Dermis microvascular lymphatic vessel endothelial cell (primary cell): ENCODE measurements around the gene CYP26B1. TPM values are rescaled to one million over a fixed set of nuclear protein-coding genes. Genes with fewer than 3 reads are reported as not detected.

Experiments
- DNase-seq, 2 donors: peaks; one replicate each; pipeline versions ENCODE4 v3.0.0 to v3.0.0-alpha.2; 2010; ENCODE audit warnings: low read depth in 2 of 2
- total RNA-seq: library from RNA; depleted of rRNA; stranded (reverse); fragments of >200 nt; gene quantifications from 2 replicates; pipeline ENCODE4 v1.2.1, GENCODE V29; 2014

Gene CYP26B1
- total RNA-seq, 1 donor from 2014 or later = not detected

DNA sequence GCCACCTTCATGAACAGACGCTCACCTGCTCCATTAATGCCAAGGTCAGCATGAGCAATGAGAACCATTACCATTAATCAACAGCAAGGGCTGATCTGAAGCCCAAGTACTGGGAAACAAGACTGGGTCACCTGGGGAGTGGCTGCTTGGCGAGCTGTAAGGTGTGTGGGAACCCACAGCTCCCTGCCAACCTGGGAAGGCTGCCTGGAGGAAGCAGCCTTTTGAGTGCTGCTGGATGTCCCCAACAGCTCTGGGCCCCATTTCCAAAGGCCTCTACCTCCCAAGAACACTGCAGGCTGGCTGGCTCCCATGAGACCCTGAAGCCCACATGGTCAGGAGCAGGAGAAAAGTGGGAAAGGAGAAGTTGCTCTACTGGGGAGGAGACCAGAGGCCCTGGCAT is 62.1 kb downstream of the CYP26B1 start:
- DNase-seq = no peak

DNA sequence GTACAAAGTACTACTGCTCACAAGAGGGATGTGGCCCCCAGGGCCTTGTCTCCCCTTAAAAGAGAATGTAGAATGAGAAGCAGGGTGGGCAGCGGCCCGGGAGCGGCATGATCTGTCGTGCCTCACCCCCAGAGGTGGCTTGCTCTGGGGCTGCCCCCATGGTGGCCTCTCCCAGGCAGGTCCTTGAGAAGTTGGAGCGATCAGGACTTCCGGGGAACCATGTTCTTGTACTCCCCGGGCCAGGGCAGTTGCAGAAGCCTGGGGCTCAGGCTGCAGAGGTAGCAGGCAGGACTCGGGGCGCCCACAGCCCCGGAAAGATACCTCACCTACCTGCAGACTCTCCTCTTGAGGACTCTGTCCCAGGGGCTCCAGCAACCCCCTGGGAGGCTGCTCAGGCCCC is 62.6 kb downstream of the CYP26B1 start:
- DNase-seq = no peak

DNA sequence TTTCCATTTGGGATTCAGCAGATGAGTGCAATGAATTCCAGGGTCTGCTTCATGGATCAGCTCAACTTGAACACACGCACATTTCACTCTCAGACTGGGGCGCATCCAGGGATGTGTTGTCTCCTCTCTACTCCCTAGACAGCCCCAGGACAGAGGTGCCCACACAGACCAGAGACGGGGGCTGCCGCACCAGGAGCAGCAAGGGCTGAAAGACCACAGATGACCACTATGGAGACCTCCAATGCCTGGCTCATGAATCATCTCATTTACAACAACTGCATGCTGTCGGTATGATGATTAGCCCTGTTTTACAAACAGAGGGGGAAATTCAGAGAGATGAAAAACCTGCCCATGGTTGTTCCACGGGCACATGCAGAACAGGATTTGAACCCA is 63.1 kb downstream of the CYP26B1 start:
- no peak for DNase-seq

DNA sequence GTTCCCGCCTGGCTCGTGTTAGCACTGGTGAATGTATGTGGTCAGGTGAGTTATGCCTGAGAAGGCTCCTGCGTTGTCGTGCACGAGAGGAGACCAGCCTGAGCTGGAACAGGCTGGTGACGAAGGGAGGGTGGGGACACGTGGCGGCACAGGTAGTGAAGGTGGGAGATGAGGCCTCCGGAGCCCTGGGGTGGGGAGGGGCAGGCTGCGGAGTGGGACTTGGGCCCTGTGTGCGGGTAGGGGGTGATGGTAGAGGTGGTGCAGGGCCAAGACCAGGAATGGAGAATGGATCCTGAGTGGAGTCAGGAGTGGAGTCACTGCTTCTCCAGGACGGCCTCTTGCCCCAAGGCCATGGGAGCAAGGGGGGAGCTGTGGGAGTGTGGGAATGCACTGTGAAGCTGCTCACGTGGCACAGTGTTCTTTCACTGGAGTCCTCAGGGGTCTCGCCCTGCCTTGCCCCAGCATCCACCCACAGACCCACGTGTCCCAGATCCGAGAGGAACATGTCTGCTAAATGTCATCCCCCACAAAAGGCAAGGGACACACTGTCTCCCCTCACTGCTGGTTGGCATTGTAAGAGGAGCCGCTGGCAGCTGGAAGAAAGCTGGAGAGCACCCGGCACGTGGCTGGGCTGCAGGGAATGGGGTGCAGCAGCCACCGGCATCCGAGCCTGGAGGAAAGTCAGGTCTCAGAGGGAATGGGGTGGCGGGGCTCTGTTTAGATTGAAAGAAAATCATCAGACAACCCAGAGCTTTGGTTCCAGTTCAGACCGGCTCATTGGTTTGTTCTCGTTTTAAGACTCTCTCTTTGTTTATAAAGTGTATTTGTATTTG is 63.7 kb downstream of the CYP26B1 start:
- DNase-seq = no peak

DNA sequence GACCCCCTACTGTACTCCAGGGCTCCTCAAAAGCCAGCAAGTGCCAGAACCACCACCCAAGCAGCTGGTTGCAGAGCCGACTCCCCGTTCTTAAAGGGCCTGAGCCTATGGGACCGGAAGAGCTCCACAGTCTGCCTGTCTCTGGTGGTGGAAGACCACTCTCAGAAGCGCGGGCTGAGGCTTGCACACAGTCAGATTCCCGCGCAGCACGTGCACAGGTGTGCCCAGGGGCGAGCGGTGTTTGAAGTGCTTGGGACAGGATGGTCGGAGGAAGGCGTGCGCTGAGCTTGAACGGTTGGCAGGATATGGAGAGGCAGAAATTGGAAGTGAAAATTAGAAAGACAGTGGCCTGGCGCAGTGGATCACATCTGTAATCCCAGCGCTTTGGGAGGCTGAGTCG is 64.8 kb downstream of the CYP26B1 start:
- DNase-seq = no peak

DNA sequence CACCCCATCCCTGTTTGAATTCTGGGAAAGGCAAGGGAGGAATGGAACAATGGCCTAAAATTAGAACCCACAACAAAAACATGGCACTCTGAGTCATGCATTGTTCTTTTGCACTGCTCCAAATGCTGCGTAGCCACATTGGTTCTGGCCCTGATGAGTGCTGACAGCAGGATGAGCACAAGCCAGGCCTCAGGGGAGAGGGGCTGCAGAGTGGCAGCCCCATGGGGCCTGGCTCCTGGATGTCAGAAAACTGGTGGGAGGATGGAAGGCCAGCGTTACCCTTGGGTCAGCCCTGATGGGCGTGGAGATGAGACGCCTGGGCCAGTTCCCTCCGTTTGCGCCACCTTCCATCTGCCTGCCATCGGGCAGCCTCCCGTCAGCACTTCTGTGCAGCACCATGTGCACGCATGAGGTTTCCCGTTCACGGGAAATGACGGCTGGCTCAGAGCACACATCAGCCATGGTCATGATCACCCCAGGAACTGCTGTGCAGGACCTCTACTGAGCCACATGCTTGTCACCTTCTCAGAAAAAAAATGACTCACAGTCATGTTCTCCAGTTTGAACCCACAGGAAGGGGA is 65.6 kb downstream of the CYP26B1 start:
- no peak for DNase-seq

DNA sequence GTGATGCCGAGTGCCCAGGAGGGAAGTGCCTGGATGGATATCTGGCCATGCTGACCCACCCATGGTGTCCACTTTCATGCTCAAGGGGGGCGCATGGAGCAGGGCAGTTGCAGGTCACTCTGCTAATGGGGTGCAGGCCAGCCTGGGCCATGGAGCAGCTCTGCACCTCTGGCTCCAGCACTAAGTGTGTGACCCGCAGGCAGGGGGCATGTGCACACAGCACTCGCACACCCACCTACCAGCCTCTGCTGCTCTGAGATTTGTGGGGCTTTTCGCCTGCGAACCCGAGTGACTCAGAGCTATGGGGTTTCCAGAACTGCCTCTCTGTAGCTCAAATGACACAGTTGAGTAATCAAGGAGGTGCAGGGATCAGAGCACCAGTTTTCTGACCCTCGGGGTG is 66.2 kb downstream of the CYP26B1 start:
- DNase-seq = no peak

DNA sequence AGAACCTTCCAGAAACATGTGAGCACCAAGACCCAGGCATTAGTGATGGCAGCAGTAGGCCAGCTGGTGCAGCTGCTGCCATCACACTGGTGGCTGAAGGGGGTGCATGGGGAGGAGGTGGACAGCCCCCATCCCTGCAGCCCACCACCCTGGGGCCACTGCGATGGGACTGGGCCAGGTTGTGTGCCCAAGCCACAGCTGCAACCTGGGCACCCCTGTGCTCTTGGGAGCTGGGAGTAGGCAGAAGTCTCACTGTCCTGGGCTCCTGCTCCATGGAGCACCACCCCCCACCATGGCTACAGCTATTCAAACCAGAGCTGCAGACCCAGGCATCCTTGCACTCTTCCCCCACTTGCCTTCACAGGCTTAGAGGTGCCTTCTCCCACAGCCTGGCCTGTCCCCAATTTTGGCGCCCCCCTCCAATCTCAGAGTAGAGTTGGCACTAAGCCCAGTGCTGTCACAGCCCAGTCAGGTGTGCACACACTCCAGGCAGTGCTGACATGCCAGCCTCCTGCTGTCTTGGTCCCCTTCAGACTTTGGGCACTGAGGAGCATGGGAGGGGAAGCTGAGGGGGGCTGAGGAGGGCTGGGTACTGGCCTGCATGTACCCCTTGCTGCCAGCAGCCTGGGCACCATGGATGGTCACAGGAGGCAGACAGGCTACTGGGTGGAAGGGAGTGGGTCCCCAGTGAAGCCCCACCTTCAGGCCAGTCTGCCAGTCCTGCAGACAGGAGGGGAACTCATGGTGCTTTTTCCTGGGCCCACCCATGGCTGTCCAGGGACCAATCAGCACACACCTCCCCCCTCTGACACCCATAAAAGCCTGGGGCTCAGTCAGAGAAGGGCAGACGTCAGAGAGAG is 67.1 kb downstream of the CYP26B1 start:
- no peak for DNase-seq
